Osteocyte (in vitro differentiated cells): ENCODE data around the gene ZNF516. TPM values are rescaled to one million over a fixed set of nuclear protein-coding genes. Genes with fewer than 3 reads are reported as not detected.
A peak's percentile ranks its signal among the peaks of the same experiment; 100 is the strongest.

Experiments used
- DNase-seq: peaks from one replicate; pipeline ENCODE4 v3.0.0; 2021; ENCODE audit warnings: mixed read lengths; ENCODE audit not compliant: unreplicated experiment; ENCODE audit errors: extremely low spot score
- H3K27ac Mint-ChIP-seq: one replicate; pipeline ENCODE4 v1.8.0; 2021; ENCODE audit warnings: mild to moderate bottlenecking, mixed read lengths; ENCODE audit not compliant: unreplicated experiment
- H3K27me3 Mint-ChIP-seq: one replicate; pipeline ENCODE4 v1.8.0; 2021; ENCODE audit warnings: mixed read lengths; ENCODE audit not compliant: unreplicated experiment
- H3K36me3 Mint-ChIP-seq: one replicate; pipeline ENCODE4 v1.8.0; 2021; ENCODE audit warnings: mixed read lengths; ENCODE audit not compliant: unreplicated experiment
- H3K4me1 Mint-ChIP-seq: one replicate; pipeline ENCODE4 v1.8.0; 2021; ENCODE audit warnings: mixed read lengths; ENCODE audit not compliant: unreplicated experiment
- H3K4me3 Mint-ChIP-seq: one replicate; pipeline ENCODE4 v1.8.0; 2021; ENCODE audit warnings: mild to moderate bottlenecking, moderate library complexity, mixed read lengths; ENCODE audit not compliant: unreplicated experiment
- H3K9me3 Mint-ChIP-seq: one replicate; pipeline ENCODE4 v1.8.0; 2021; ENCODE audit warnings: mixed read lengths; ENCODE audit not compliant: unreplicated experiment
- CTCF ChIP-seq: fragments of 200-600 bp; sonication (generic); IDR thresholded peaks from 2 replicates; pipeline ENCODE4 v1.5.0; 2021; ENCODE audit warnings: antibody characterized with exemption, mild to moderate bottlenecking, moderate library complexity
- total RNA-seq: library from RNA; stranded (reverse); gene quantifications from 2 replicates; pipeline ENCODE4 v1.2.1, GENCODE V29; 2021

The ZNF516 gene
- total RNA-seq, 1 donor from 2014 or later, result 36.3 TPM

GRCh38 chr18:76405681-76406356, 89.2 kb downstream of the ZNF516 start:
- no peak overlapping the region for H3K27ac Mint-ChIP-seq
- H3K4me3 Mint-ChIP-seq, result no peak overlapping the region
- peaks cover 4% of the 10 kb centered on the region for H3K36me3 Mint-ChIP-seq
- DNase-seq, result no peak
- no peaks in the 10 kb centered on the region for H3K9me3 Mint-ChIP-seq
- TF ChIP-seq CTCF, result peak; percentile 62
- no peaks in the 10 kb centered on the region for H3K27me3 Mint-ChIP-seq
- H3K4me1 Mint-ChIP-seq, result no peaks in the 10 kb centered on the region

- Mint-ChIP-seq H3K4me1 (no peaks in the 10 kb centered on the region), H3K36me3 (peaks cover 4% of the 10 kb centered on the region), H3K27me3 (no peaks in the 10 kb centered on the region), H3K27ac (no peak overlapping the region), H3K9me3 (no peaks in the 10 kb centered on the region), H3K4me3 (no peak overlapping the region)
- TF ChIP-seq CTCF, result no peak
- DNase-seq, result no peak
Observed at GRCh38 chr18:76405280-76405679, 89.8 kb downstream of the ZNF516 start.

GRCh38 chr18:76404345-76404831, 90.7 kb downstream of the ZNF516 start:
- TF ChIP-seq CTCF, result no peak
- Mint-ChIP-seq H3K36me3 (peaks cover 2% of the 10 kb centered on the region), H3K4me3 (no peak overlapping the region), H3K4me1 (no peaks in the 10 kb centered on the region), H3K27ac (no peak overlapping the region), H3K9me3 (no peaks in the 10 kb centered on the region), H3K27me3 (no peaks in the 10 kb centered on the region)
- DNase-seq, result no peak

GRCh38 chr18:76402026-76402990, 92.7 kb downstream of the ZNF516 start:
- no peaks in the 10 kb centered on the region for H3K27me3 Mint-ChIP-seq
- no peaks in the 10 kb centered on the region for H3K36me3 Mint-ChIP-seq
- no peak overlapping the region for H3K4me3 Mint-ChIP-seq
- no peak for TF ChIP-seq CTCF
- peaks cover 6% of the 10 kb centered on the region for H3K4me1 Mint-ChIP-seq
- DNase-seq, result no peak
- no peak overlapping the region for H3K27ac Mint-ChIP-seq
- H3K9me3 Mint-ChIP-seq, result no peaks in the 10 kb centered on the region

GRCh38 chr18:76401498-76401897, 93.5 kb downstream of the ZNF516 start:
- H3K36me3 Mint-ChIP-seq, result no peaks in the 10 kb centered on the region
- TF ChIP-seq CTCF, result no peak
- no peak overlapping the region for H3K4me3 Mint-ChIP-seq
- H3K9me3 Mint-ChIP-seq, result no peaks in the 10 kb centered on the region
- DNase-seq, result no peak
- no peak overlapping the region for H3K27ac Mint-ChIP-seq
- H3K4me1 Mint-ChIP-seq, result peaks cover 6% of the 10 kb centered on the region
- H3K27me3 Mint-ChIP-seq, result no peaks in the 10 kb centered on the region
